ENCODE results near the gene ARHGAP15.

ARHGAP15 gene

GRCh38 chr2:143144813-143145455 lies 15.7 kb downstream of the ARHGAP15 start:
- Histone ChIP-seq H3K4me3 (ENCODE audit: low read length) (no peak overlapping the region), H3K9me3 (ENCODE audit: control insufficient read depth, insufficient read depth, low read length) (no peaks in the 10 kb centered on the region), H3K36me3 (ENCODE audit: control insufficient read depth, insufficient read depth, low read length) (no peaks in the 10 kb centered on the region), H3K27ac (ENCODE audit: low read length) (no peak overlapping the region), H3K4me1 (ENCODE audit: control insufficient read depth, insufficient read depth, low read length) (no peaks in the 10 kb centered on the region; the same call in 1 of the 2 replicates), H3K27me3 (ENCODE audit: control insufficient read depth, insufficient read depth, low read length) (no peaks in the 10 kb centered on the region)
- DNase-seq (ENCODE audit: low read depth, low spot score): no peak
- no CpG with 5 or more reads among the region's 3 CpGs for WGBS (ENCODE audit: insufficient coverage, insufficient read length)

DNA sequence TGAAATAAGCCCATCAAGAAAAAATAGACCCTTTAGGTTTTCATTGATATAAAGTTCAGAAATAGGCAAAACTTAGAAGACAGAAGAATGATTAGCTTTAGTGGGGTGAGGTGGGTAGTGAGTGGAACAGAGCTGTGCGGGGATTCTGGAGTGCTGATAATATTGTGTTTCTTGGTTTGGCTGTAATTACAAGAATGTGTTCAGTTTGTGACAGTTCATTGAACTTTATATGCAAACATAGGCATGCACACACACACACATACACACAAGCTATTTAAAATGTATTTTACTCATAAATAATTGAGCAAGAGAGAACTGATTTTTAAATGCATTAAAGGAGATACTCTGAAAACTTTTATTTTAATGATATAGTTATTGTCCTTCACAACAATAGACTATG lies 17.1 kb downstream of the ARHGAP15 start:
- Histone ChIP-seq H3K9me3 (ENCODE audit: control insufficient read depth, insufficient read depth, low read length) (no peaks in the 10 kb centered on the region), H3K36me3 (ENCODE audit: control insufficient read depth, insufficient read depth, low read length) (no peaks in the 10 kb centered on the region), H3K27me3 (ENCODE audit: control insufficient read depth, insufficient read depth, low read length) (no peaks in the 10 kb centered on the region), H3K4me3 (ENCODE audit: low read length) (no peak overlapping the region), H3K27ac (ENCODE audit: low read length) (no peak overlapping the region), H3K4me1 (ENCODE audit: control insufficient read depth, insufficient read depth, low read length) (no peaks in the 10 kb centered on the region; the same call in 1 of the 2 replicates)
- no peak for DNase-seq (ENCODE audit: low read depth, low spot score)
- no CpG with 5 or more reads among the region's 1 CpG for WGBS (ENCODE audit: insufficient coverage, insufficient read length)

DNA sequence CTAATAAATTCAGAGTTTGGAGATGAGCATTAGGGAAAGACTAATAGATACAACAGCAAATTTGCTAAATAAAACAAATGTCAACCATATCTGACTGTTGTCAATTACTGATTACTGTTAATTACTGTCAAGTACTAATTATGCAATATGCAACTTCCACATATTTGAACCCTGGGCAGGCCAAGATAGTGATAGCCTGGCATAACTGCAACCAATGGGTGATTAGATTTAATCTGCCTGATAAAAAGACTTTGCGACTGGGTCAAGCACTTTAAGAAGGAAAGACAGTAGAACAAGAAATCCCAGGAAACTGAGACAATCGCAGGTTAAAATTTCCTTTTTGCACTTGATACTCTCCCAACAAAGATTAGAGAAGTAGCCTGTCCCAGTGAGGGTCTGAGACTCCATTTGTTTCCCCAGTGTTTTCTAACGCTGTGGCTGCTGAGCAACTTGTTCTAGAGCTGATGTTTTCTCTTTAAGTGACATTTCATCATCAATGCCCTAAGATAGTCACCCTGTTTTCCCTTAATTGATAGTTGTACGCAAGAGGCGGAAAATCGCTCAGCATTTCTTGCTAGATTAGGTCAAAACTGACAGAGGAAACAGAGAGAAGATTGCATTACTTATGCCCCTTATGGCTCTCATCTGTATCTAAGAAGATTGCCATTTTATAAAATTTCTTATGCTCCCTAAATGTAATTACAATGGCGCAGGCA lies 17.8 kb downstream of the ARHGAP15 start:
- WGBS (ENCODE audit: insufficient coverage, insufficient read length): no CpG with 5 or more reads among the region's 7 CpGs
- no peak overlapping the region for H3K4me3 ChIP-seq (ENCODE audit: low read length)
- H3K36me3 ChIP-seq (ENCODE audit: control insufficient read depth, insufficient read depth, low read length): no peaks in the 10 kb centered on the region
- H3K4me1 ChIP-seq (ENCODE audit: control insufficient read depth, insufficient read depth, low read length): no peaks in the 10 kb centered on the region; the same call in 1 of the 2 replicates
- no peaks in the 10 kb centered on the region for H3K27me3 ChIP-seq (ENCODE audit: control insufficient read depth, insufficient read depth, low read length)
- no peak overlapping the region for H3K27ac ChIP-seq (ENCODE audit: low read length)
- H3K9me3 ChIP-seq (ENCODE audit: control insufficient read depth, insufficient read depth, low read length): no peaks in the 10 kb centered on the region
- DNase-seq (ENCODE audit: low read depth, low spot score): no peak

DNA sequence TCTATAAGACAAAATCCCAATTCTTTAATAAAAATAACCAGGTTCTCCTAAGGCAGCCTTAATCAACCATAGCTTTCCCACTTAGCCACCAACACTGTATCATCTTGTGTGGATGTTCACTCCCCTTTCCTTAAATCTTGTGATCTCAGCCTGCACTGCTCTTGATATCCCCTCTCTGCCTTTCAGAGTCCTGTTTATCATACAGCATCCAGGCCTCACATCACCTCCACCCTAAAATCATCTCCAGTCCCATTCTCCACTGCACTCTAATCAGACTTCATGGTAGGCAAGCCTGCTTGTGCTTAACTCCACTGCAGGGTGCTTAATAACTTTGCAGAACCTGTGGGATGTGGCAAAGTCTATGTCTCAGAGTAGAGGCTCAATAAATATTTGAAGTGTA lies 18.8 kb downstream of the ARHGAP15 start:
- H3K27me3 ChIP-seq (ENCODE audit: control insufficient read depth, insufficient read depth, low read length): no peaks in the 10 kb centered on the region
- no peaks in the 10 kb centered on the region for H3K36me3 ChIP-seq (ENCODE audit: control insufficient read depth, insufficient read depth, low read length)
- H3K9me3 ChIP-seq (ENCODE audit: control insufficient read depth, insufficient read depth, low read length): no peaks in the 10 kb centered on the region
- no peak overlapping the region for H3K4me3 ChIP-seq (ENCODE audit: low read length)
- no peak for DNase-seq (ENCODE audit: low read depth, low spot score)
- H3K27ac ChIP-seq (ENCODE audit: low read length): no peak overlapping the region
- no peaks in the 10 kb centered on the region; the same call in 1 of the 2 replicates for H3K4me1 ChIP-seq (ENCODE audit: control insufficient read depth, insufficient read depth, low read length)

- no peaks in the 10 kb centered on the region for H3K27me3 ChIP-seq (ENCODE audit: control insufficient read depth, insufficient read depth, low read length)
- no peak overlapping the region for H3K27ac ChIP-seq (ENCODE audit: low read length)
- no CpG with 5 or more reads among the region's 5 CpGs for WGBS (ENCODE audit: insufficient coverage, insufficient read length)
- no peaks in the 10 kb centered on the region for H3K9me3 ChIP-seq (ENCODE audit: control insufficient read depth, insufficient read depth, low read length)
- no peaks in the 10 kb centered on the region; the same call in 1 of the 2 replicates for H3K4me1 ChIP-seq (ENCODE audit: control insufficient read depth, insufficient read depth, low read length)
- H3K36me3 ChIP-seq (ENCODE audit: control insufficient read depth, insufficient read depth, low read length): no peaks in the 10 kb centered on the region
- DNase-seq (ENCODE audit: low read depth, low spot score): no peak
- no peak overlapping the region for H3K4me3 ChIP-seq (ENCODE audit: low read length)
Observed at GRCh38 chr2:143148757-143149156, 19.5 kb downstream of the ARHGAP15 start.

GRCh38 chr2:143150287-143150686 lies 21.1 kb downstream of the ARHGAP15 start:
- Histone ChIP-seq H3K27ac (ENCODE audit: low read length) (no peak overlapping the region), H3K36me3 (ENCODE audit: control insufficient read depth, insufficient read depth, low read length) (no peaks in the 10 kb centered on the region), H3K9me3 (ENCODE audit: control insufficient read depth, insufficient read depth, low read length) (no peaks in the 10 kb centered on the region), H3K4me1 (ENCODE audit: control insufficient read depth, insufficient read depth, low read length) (no peaks in the 10 kb centered on the region; the same call in 1 of the 2 replicates), H3K27me3 (ENCODE audit: control insufficient read depth, insufficient read depth, low read length) (no peaks in the 10 kb centered on the region), H3K4me3 (ENCODE audit: low read length) (no peak overlapping the region)
- WGBS (ENCODE audit: insufficient coverage, insufficient read length): no CpG with 5 or more reads among the region's 4 CpGs
- no peak for DNase-seq (ENCODE audit: low read depth, low spot score)

- no peak overlapping the region for H3K27ac ChIP-seq (ENCODE audit: low read length)
- no peak for DNase-seq (ENCODE audit: low read depth, low spot score)
Observed at GRCh38 chr2:143151111-143151752, 22.0 kb downstream of the ARHGAP15 start.

GRCh38 chr2:143152219-143152618 lies 23.0 kb downstream of the ARHGAP15 start:
- no CpG with 5 or more reads among the region's 2 CpGs for WGBS (ENCODE audit: insufficient coverage, insufficient read length)
- no peak for DNase-seq (ENCODE audit: low read depth, low spot score)
- H3K4me1 ChIP-seq (ENCODE audit: control insufficient read depth, insufficient read depth, low read length): no peaks in the 10 kb centered on the region; the same call in 1 of the 2 replicates
- no peak overlapping the region for H3K27ac ChIP-seq (ENCODE audit: low read length)
- H3K9me3 ChIP-seq (ENCODE audit: control insufficient read depth, insufficient read depth, low read length): no peaks in the 10 kb centered on the region
- H3K36me3 ChIP-seq (ENCODE audit: control insufficient read depth, insufficient read depth, low read length): no peaks in the 10 kb centered on the region
- no peak overlapping the region for H3K4me3 ChIP-seq (ENCODE audit: low read length)
- H3K27me3 ChIP-seq (ENCODE audit: control insufficient read depth, insufficient read depth, low read length): no peaks in the 10 kb centered on the region

More at GRCh38 chr2:143151111-143151752, 22.0 kb downstream of the ARHGAP15 start:
- Histone ChIP-seq H3K4me1 (ENCODE audit: control insufficient read depth, insufficient read depth, low read length) (no peaks in the 10 kb centered on the region; the same call in 1 of the 2 replicates), H3K4me3 (ENCODE audit: low read length) (no peak overlapping the region), H3K36me3 (ENCODE audit: control insufficient read depth, insufficient read depth, low read length) (no peaks in the 10 kb centered on the region), H3K9me3 (ENCODE audit: control insufficient read depth, insufficient read depth, low read length) (no peaks in the 10 kb centered on the region), H3K27me3 (ENCODE audit: control insufficient read depth, insufficient read depth, low read length) (no peaks in the 10 kb centered on the region)
- no CpG with 5 or more reads among the region's 1 CpG for WGBS (ENCODE audit: insufficient coverage, insufficient read length)

DNA sequence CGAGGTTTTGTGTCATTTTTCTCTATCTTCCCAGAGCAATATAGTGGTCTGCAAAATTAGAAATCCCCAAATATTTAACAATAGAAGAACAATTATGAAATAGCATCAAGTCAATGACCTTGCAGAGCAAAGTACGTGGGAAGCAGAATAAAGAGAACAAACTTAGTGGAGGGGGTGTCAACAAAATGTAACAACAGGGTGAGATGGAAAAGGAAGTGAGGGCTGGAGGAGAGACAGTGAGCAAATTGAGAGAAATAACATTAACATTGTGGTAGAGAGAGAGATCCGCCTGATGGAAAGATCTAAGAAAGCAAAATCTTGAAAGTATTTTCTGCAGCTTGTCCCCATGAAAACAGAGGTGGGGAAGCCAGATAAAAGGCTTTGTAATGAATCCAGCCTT lies 23.4 kb downstream of the ARHGAP15 start:
- DNase-seq (ENCODE audit: low read depth, low spot score): no peak
- H3K36me3 ChIP-seq (ENCODE audit: control insufficient read depth, insufficient read depth, low read length): no peaks in the 10 kb centered on the region
- H3K4me1 ChIP-seq (ENCODE audit: control insufficient read depth, insufficient read depth, low read length): no peaks in the 10 kb centered on the region; the same call in 1 of the 2 replicates
- no peak overlapping the region for H3K4me3 ChIP-seq (ENCODE audit: low read length)
- H3K9me3 ChIP-seq (ENCODE audit: control insufficient read depth, insufficient read depth, low read length): no peaks in the 10 kb centered on the region
- WGBS (ENCODE audit: insufficient coverage, insufficient read length): no CpG with 5 or more reads among the region's 3 CpGs
- H3K27me3 ChIP-seq (ENCODE audit: control insufficient read depth, insufficient read depth, low read length): no peaks in the 10 kb centered on the region
- no peak overlapping the region for H3K27ac ChIP-seq (ENCODE audit: low read length)

DNA sequence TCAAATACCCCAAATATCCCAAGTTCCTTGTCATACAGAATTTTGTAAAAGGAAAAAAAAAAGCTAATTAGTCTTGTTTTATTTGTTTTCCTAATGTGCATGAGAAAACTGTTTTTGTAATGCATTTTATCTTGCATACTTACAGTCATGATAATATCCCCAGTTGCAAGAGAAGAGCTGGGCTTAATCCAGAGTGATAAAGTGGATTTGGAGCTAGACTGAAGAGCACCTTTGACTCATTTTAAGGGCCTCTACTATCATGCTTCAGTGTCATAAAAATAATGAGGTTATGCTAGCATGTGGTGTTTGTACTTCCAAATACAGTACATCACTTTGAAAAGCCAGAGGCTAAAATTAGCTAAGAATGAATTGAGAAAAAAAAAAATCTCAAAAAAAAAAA lies 26.4 kb downstream of the ARHGAP15 start:
- Histone ChIP-seq H3K27ac (ENCODE audit: low read length) (no peak overlapping the region), H3K4me3 (ENCODE audit: low read length) (no peak overlapping the region), H3K27me3 (ENCODE audit: control insufficient read depth, insufficient read depth, low read length) (no peaks in the 10 kb centered on the region), H3K9me3 (ENCODE audit: control insufficient read depth, insufficient read depth, low read length) (no peaks in the 10 kb centered on the region), H3K36me3 (ENCODE audit: control insufficient read depth, insufficient read depth, low read length) (no peaks in the 10 kb centered on the region), H3K4me1 (ENCODE audit: control insufficient read depth, insufficient read depth, low read length) (no peaks in the 10 kb centered on the region)
- DNase-seq (ENCODE audit: low read depth, low spot score): no peak

Measured in iPS DF 6.9 (cell line).